Spleen (tissue), 11 donors: ENCODE data around the gene RPL4. TPM values are rescaled to one million over a fixed set of nuclear protein-coding genes. Genes with fewer than 3 reads are reported as not detected.
"Not testable (repeated sequence)": the region's sequence is repeated elsewhere in the genome, so short reads cannot be mapped to it uniquely, and the experiment has no call there.

Experiments used
- DNase-seq: peaks from one replicate; pipeline ENCODE4 v3.0.0-alpha.2; 2020
- H3K27ac ChIP-seq, 8 donors: fragments of 200-600 bp; sonication (generic) in 7 of 8; 1 replicate in 4 of 8; 2 replicates in 4 of 8; pipeline versions ENCODE4 v1.5.0 to v1.8.0; 2016 to 2021; ENCODE audit warnings: inconsistent platforms in 4 of 8, mild to moderate bottlenecking in 4 of 8, moderate library complexity in 1 of 8
- H3K27me3 ChIP-seq, 7 donors: fragments of 200-600 bp; sonication (generic) in 6 of 7; replicated peaks in 1 of 7; 1 replicate in 4 of 7; 2 replicates in 3 of 7; pipeline versions ENCODE4 v1.5.0 to v1.8.0; 2016 to 2021; ENCODE audit warnings: inconsistent platforms in 3 of 7, mild to moderate bottlenecking in 1 of 7
- H3K36me3 ChIP-seq, 6 donors: fragments of 200-600 bp; sonication (generic) in 5 of 6; 1 replicate in 4 of 6; 2 replicates in 2 of 6; pipeline versions ENCODE4 v1.5.0 to v1.8.0; 2016 to 2021; ENCODE audit warnings: inconsistent platforms in 2 of 6
- H3K4me1 ChIP-seq, 6 donors: fragments of 200-600 bp; sonication (generic) in 5 of 6; 1 replicate in 3 of 6; 2 replicates in 3 of 6; pipeline versions ENCODE4 v1.5.0 to v1.8.0; 2016 to 2021; ENCODE audit warnings: inconsistent platforms in 3 of 6
- H3K4me3 ChIP-seq, 8 donors: fragments of 200-600 bp; sonication (generic) in 7 of 8; 1 replicate in 4 of 8; 2 replicates in 4 of 8; pipeline versions ENCODE4 v1.5.0 to v1.8.0; 2016 to 2021; ENCODE audit warnings: inconsistent platforms in 4 of 8, mild to moderate bottlenecking in 4 of 8, moderate library complexity in 2 of 8
- H3K9me3 ChIP-seq, 8 donors: fragments of 200-600 bp; sonication (generic) in 7 of 8; 1 replicate in 4 of 8; 2 replicates in 4 of 8; pipeline versions ENCODE4 v1.5.0 to v1.8.0; 2016 to 2021; ENCODE audit warnings: inconsistent platforms in 4 of 8
- CTCF ChIP-seq, 11 experiments: fragments of 200-600 bp in 7 of 11; fragments of 450-650 bp in 4 of 11; sonication (generic) in 4 of 11; IDR thresholded peaks in 8 of 11; conservative IDR thresholded peaks in 3 of 11; 1 replicate in 7 of 11; 2 replicates in 4 of 11; pipeline versions ENCODE4 v1.4.0 to v1.8.0; 2016 to 2021; ENCODE audit warnings: antibody characterized with exemption in 11 of 11, inconsistent platforms in 4 of 11, mild to moderate bottlenecking in 1 of 11
- POLR2A ChIP-seq, 3 donors: fragments of 450-650 bp; IDR thresholded peaks; one replicate each; pipeline ENCODE4 v1.5.1; 2017; ENCODE audit warnings: antibody characterized with exemption in 3 of 3, mild to moderate bottlenecking in 1 of 3
- POLR2AphosphoS5 ChIP-seq, 3 donors: sonication (generic); formaldehyde crosslinking; IDR thresholded peaks; one replicate each; pipeline ENCODE4 v1.5.1; 2017; ENCODE audit warnings: antibody characterized with exemption in 3 of 3
- WGBS, 5 donors: extraction: QIAGEN DNeasy Blood & Tissue Kit in 3 of 5; methylation state at CpG; one replicate each; pipeline versions ENCODE4 v1.1.5 to v1.1.7; 2013 to 2018; 5-methylcytosine and 5-hydroxymethylcytosine counted together
- intact Hi-C: fragments of 100-400 bp; cut with DNase I; formaldehyde crosslinking; loops from one replicate; pipeline ENCODE4 v1.15.0; 2023; ENCODE audit warnings: low total_unique reads
- polyA plus RNA-seq, 3 donors: library from polyadenylated mRNA; stranded (reverse); fragments of 200-250 nt; gene quantifications; one replicate each; pipeline ENCODE4 v1.2.1, GENCODE V29; 2013
- total RNA-seq, 7 donors: library from RNA; depleted of rRNA in 3 of 7; stranded (reverse); fragments of >200 nt in 3 of 7; fragmentation: NEBNext Ultra II Directional in 4 of 7; extraction: Animal tissue kit (Norgen Biotek cat#: 25700) in 4 of 7; gene quantifications; one replicate each; pipeline versions ENCODE4 v1.1.0 to v1.2.1, GENCODE V29; 2016 to 2021
- donor health status: healthy with polysubstance abuse.
- donor health status: DM: no; HTN: no; CAD: no; lungs with moderate emphysema.
- donor health status: DM: no; HTN: no; CAD: no.
- donor health status: Bipolar disorder and iron deficiency.
- donor health status: healthy.
- donor health status: DM: no; HTN: no; CAD: no.
- donor health status: DM: yes; HTN: yes; CAD: no.

Gene RPL4
- total and polyA plus RNA-seq, 10 donors, result 1,508 to 4,384 (median 3,367) TPM

GRCh38 chr15:66502491-66502890, 2.2 kb downstream of the RPL4 start:
- TF ChIP-seq POLR2A (IDR thresholded peaks at IDR 0.05), result no peak
- TF ChIP-seq POLR2AphosphoS5 (IDR thresholded peaks at IDR 0.05), result no peak
- TF ChIP-seq CTCF (IDR thresholded peaks at IDR 0.05 in 8 of 11, conservative IDR thresholded peaks at IDR 0.05 in 3 of 11), result no peak
- no peak for DNase-seq
- intact Hi-C loops, result loop anchor here (5.0 kb wide), 1 partner anchor 115 kb away; the partner anchor contains the start of gene MAP2K1
- WGBS, 5 donors, result 54 to 78% (median 67%) methylated on average over 10 of the region's 10 CpGs
- peak overlapping the region in 2 of 8 donors; percentile 10 to 97 for H3K27ac ChIP-seq
- H3K27me3 ChIP-seq, result no peaks in the 10 kb centered on the region
- H3K4me1 ChIP-seq, result peaks cover 21 to 78% (median 53%) of the 10 kb centered on the region in 6 donors
- H3K36me3 ChIP-seq, result peaks cover 0 to 55% (median 50%) of the 10 kb centered on the region in 6 donors
- no peaks in the 10 kb centered on the region for H3K9me3 ChIP-seq
- peak overlapping the region in 6 of 8 donors; percentile 79 to 99 (median 94) for H3K4me3 ChIP-seq

- not testable (repeated sequence) for H3K9me3 ChIP-seq, DNase-seq, H3K27me3 ChIP-seq, H3K4me3 ChIP-seq, H3K27ac ChIP-seq
- Histone ChIP-seq H3K4me1 (peaks cover 30 to 81% (median 58%) of the 10 kb centered on the region in 6 donors), H3K36me3 (peaks cover 0 to 62% (median 55%) of the 10 kb centered on the region in 6 donors)
- intact Hi-C loops, result loop anchor here (5.0 kb wide), 1 partner anchor 113 kb away; the partner anchor contains the start of gene MAP2K1
- 85 to 90% (median 87%) methylated on average over 7 of the region's 7 CpGs for WGBS, 5 donors
Observed at GRCh38 chr15:66500346-66500745, 4.3 kb downstream of the RPL4 start.

GRCh38 chr15:66498501-66499386, 5.9 kb downstream of the RPL4 start:
- Histone ChIP-seq H3K27me3 (no peaks in the 10 kb centered on the region), H3K4me1 (peaks cover 27 to 90% (median 69%) of the 10 kb centered on the region in 6 donors), H3K36me3 (peaks cover 0 to 78% (median 70%) of the 10 kb centered on the region in 6 donors), H3K27ac (peak overlapping the region in 5 of 8 donors; percentile 90 to 95 (median 93)), H3K9me3 (no peaks in the 10 kb centered on the region), H3K4me3 (no peak overlapping the region)
- intact Hi-C loops, result loop anchor here (5.0 kb wide), 1 partner anchor 206 kb away; the partner anchor contains the start of gene DIS3L
- 42 to 61% (median 59%) methylated on average over 3 of the region's 3 CpGs for WGBS, 5 donors
- no peak for DNase-seq
- TF ChIP-seq CTCF (IDR thresholded peaks at IDR 0.05 in 8 of 11, conservative IDR thresholded peaks at IDR 0.05 in 3 of 11) (peak in 4 of 11 experiments; percentile 22 to 46 (median 30)), POLR2A (IDR thresholded peaks at IDR 0.05) (no peak)

GRCh38 chr15:66497502-66498455, 6.9 kb downstream of the RPL4 start, which contains the start of gene SNAPC5:
Gene SNAPC5, minus strand, starts transcription at chr15:66497762. Its CDS starts 31 bp downstream, at chr15:66497731.
- WGBS, 5 donors, result 8 to 11% (median 10%) methylated on average over 35 to 43 of the region's 43 CpGs
- Histone ChIP-seq H3K27me3 (no peaks in the 10 kb centered on the region), H3K4me3 (peak within 1 kb of the TSS; percentile 84 to 98 (median 91)), H3K9me3 (no peaks in the 10 kb centered on the region), H3K36me3 (peaks cover 0 to 83% (median 75%) of the 10 kb centered on the region in 6 donors), H3K27ac (peak within 1 kb of the TSS; percentile 82 to 95 (median 92)), H3K4me1 (peaks cover 18 to 86% (median 60%) of the 10 kb centered on the region in 6 donors)
- DNase-seq, result peak; percentile 100
- intact Hi-C loops, result loop anchor here (5.0 kb wide), 1 partner anchor 205 kb away; the partner anchor contains the start of gene DIS3L
- TF ChIP-seq POLR2AphosphoS5 (IDR thresholded peaks at IDR 0.05), result peak; percentile 97 to 99 (median 97)
- peak in 1 of 3 donors; percentile 37 for TF ChIP-seq POLR2A (IDR thresholded peaks at IDR 0.05)
- peak; percentile 93 to 99 (median 97) for TF ChIP-seq CTCF (IDR thresholded peaks at IDR 0.05 in 8 of 11, conservative IDR thresholded peaks at IDR 0.05 in 3 of 11)
